Dermis lymphatic vessel endothelial cell (primary cell): ENCODE results near the gene PRR15L. TPM values are rescaled to one million over a fixed set of nuclear protein-coding genes. Genes with fewer than 3 reads are reported as not detected.

Experiments
- total RNA-seq: library from RNA; depleted of rRNA; stranded (reverse); fragments of >200 nt; gene quantifications from 2 replicates; pipeline ENCODE4 v1.2.1, GENCODE V29; 2014

Gene PRR15L
- total RNA-seq, result not detected in 2 replicates

GRCh38 chr17:47957591-47958490 is at the start of gene PRR15L:
Gene PRR15L (minus strand): TSS chr17:47957883. CDS start chr17:47953234, 4,649 bp downstream.

GRCh38 chr17:47970725-47971499 is 13.2 kb upstream of the PRR15L start, which contains the start of gene CDK5RAP3:
Gene CDK5RAP3 (plus strand): TSS chr17:47971113. CDS start chr17:47971147, 34 bp downstream.

GRCh38 chr17:47941246-47942095 is 16.2 kb downstream of the PRR15L start, which contains the start of gene PNPO:
Gene PNPO (plus strand): TSS chr17:47941571. CDS start chr17:47941676, 105 bp downstream.

Other genes with a start within 250 kb of the PRR15L start
- under 0.01 and 0.09 TPM in 2 replicates for gene TBX21, start 224.6 kb downstream of the PRR15L start, total RNA-seq
- 5.0 TPM in 2 replicates for gene OSBPL7, start 136.1 kb downstream of the PRR15L start, total RNA-seq
- gene MRPL10, start 126.3 kb downstream of the PRR15L start, total RNA-seq, result 18.5 and 19.0 TPM in 2 replicates
- gene LRRC46, start 126.2 kb downstream of the PRR15L start, total RNA-seq, result not detected in 2 replicates
- gene SCRN2, start 116.6 kb downstream of the PRR15L start, total RNA-seq, result 28.7 and 34.8 TPM in 2 replicates
- gene SP6, start 106.7 kb downstream of the PRR15L start, total RNA-seq, result 1.4 and 1.7 TPM in 2 replicates
- 1.4 and 1.8 TPM in 2 replicates for gene SP2, start 61.6 kb downstream of the PRR15L start, total RNA-seq
- 19.4 and 21.3 TPM in 2 replicates for gene PNPO, start 16.3 kb downstream of the PRR15L start, total RNA-seq
- 65.1 and 76.4 TPM in 2 replicates for gene CDK5RAP3, start 13.2 kb upstream of the PRR15L start, total RNA-seq
- 9.1 and 11.2 TPM in 2 replicates for gene COPZ2, start 79.9 kb upstream of the PRR15L start, total RNA-seq
- 90.9 and 123 TPM in 2 replicates for gene NFE2L1, start 90.5 kb upstream of the PRR15L start, total RNA-seq
- 40.3 and 54.9 TPM in 2 replicates for gene CBX1, start 143.6 kb upstream of the PRR15L start, total RNA-seq
- 11.0 and 12.1 TPM in 2 replicates for gene SNX11, start 149.9 kb upstream of the PRR15L start, total RNA-seq